GM12874 (cell line): ENCODE results near the gene ZNF570.

ENCODE experiments used
- CTCF ChIP-seq: IDR thresholded peaks from 2 replicates; pipeline ENCODE4 v1.5.1; 2011; ENCODE audit warnings: low read depth, mild to moderate bottlenecking, control low read depth, low read length, moderate library complexity; ENCODE audit not compliant: insufficient read depth

Gene ZNF570

GRCh38 chr19:37468961-37469777 is at the start of gene ZNF570:
Gene ZNF570, plus strand, starts transcription at chr19:37469356. Its CDS starts 999 bp downstream, at chr19:37470355.
- no peak for TF ChIP-seq CTCF

GRCh38 chr19:37452500-37453245 is 16.5 kb upstream of the ZNF570 start:
- TF ChIP-seq CTCF, result no peak

- no peak for TF ChIP-seq CTCF
Observed at GRCh38 chr19:37466277-37466797, 2.8 kb upstream of the ZNF570 start.

- no peak for TF ChIP-seq CTCF
Observed at GRCh38 chr19:37466798-37467607, 2.2 kb upstream of the ZNF570 start, which contains the start of gene ZNF569. Gene ZNF569, minus strand, starts transcription at chr19:37467444. Its CDS starts 22,523 bp downstream, at chr19:37444921.

GRCh38 chr19:37467608-37468090 is 1.5 kb upstream of the ZNF570 start:
- no peak for TF ChIP-seq CTCF

- no peak for TF ChIP-seq CTCF
Observed at GRCh38 chr19:37470216-37470615, 1.1 kb downstream of the ZNF570 start.
